HG02759 (cell line): ENCODE results near the gene RNF38.
"Not testable (repeated sequence)": the region's sequence is repeated elsewhere in the genome, so short reads cannot be mapped to it uniquely, and the experiment has no call there.

Source experiments
- ATAC-seq: cut with Tn5 transposase; IDR thresholded peaks from one replicate; pipeline ENCODE4 v1.9.1; 2021; ENCODE audit warnings: mild to moderate bottlenecking, moderate library complexity; ENCODE audit not compliant: unreplicated experiment

RNF38 gene

GRCh38 chr9:36407122-36407723 lies 7.2 kb upstream of the RNF38 start:
- ATAC-seq = peak; percentile 65

- ATAC-seq = no peak
These were observed 2.5 kb upstream of the RNF38 start for GRCh38 chr9:36402536-36402935.

- ATAC-seq = no peak
These were observed 1.9 kb upstream of the RNF38 start for GRCh38 chr9:36401897-36402480.

DNA sequence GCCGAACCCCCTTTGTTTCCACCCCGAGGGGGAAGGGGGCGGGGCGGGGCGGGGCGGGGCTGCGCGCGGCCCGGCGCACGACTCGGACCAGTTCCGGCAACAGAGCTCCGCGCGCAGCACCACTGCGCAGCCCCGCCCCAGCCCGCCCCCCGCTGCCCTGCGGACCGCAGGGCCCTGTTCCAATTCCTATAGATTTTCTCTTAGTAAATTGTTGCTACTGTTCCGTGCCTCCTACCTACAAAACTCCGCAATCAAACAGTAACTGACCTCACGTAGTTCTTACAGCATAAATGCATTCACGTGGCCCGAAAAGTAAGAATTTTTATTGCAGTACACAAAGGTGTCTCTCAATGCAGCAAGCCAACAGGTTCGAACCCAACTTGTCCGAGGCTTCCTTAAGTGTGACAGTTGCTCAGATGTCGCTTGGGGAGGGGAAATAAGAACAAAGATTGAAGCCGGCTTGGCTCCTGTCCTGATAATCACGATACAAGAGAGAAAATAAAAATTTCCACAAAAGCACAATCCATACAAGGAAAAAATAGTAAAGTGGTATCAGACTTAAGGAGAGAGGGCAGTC lies 1.2 kb upstream of the RNF38 start:
- peak; percentile 74 for ATAC-seq

- ATAC-seq = peak; percentile 84
These were observed 479 bp upstream of the RNF38 start for GRCh38 chr9:36400332-36401163.

DNA sequence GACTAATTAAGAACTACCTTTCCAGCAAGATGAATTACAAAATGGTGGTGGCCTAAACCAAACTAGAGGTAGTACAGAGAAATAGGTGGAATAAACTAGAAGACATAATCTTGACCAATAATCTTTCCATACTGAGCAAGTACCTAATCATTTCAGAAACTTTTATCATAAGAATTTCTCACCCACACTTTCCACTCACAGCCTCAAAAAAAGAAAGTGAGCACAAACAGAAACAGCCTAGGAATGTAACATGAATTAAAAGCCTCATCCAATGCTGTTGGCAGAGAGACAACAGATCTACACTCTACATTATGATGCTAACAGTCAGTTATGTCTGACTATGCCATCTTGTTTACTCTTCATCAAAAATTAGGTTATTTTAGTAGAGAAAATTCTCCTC lies 1.3 kb downstream of the RNF38 start:
- no peak for ATAC-seq

GRCh38 chr9:36396985-36397384 lies 3.1 kb downstream of the RNF38 start:
- ATAC-seq = no peak

DNA sequence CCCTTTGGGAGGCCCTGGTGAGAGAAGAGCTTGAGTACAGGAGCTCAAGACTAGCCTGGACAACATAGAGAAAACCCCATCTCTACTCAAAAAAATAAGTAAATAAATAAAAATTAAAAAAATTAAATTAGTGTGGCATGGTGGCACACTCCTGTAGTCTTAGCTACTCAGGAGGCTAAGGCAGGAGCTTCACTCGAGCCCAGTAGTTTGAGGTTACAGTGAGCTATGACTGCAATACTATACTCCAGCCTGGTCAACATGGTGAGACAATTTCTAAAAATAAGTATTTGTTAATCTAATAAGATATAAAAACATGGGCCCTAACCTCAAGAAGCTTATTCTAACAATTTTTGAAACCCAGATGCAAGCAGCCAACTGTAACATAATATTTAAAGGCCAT lies 7.6 kb downstream of the RNF38 start:
- ATAC-seq = no peak

- no peak for ATAC-seq
These were observed 10.5 kb downstream of the RNF38 start for GRCh38 chr9:36389590-36389989.

DNA sequence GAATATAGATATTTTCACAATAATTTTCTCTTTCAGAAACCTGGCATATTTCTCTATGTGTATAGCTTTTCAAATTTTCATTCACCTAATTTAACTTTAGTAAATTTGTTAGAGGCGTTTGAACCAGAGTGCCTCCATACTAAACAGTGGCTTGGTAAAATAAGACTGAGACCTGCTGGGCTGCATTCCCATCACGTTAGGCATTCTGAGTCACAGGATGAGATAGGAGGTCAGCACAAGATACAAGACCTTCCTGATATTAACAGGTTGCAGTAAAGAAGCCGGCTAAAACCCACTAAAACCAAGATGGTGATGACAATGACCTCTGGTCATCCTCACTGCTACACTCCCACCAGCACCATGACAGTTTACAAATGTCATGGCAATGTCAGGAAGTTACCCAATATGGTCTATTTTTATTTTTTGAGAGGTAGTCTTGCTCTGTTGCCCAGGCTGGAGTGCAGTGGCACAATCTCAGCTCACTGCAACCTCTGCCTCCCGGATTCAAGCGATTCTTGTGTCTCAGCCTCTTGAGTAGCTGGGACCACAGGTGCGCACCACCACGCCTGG lies 13.6 kb downstream of the RNF38 start:
- ATAC-seq = not testable (repeated sequence)

GRCh38 chr9:36382484-36382883 lies 17.6 kb downstream of the RNF38 start:
- no peak for ATAC-seq

DNA sequence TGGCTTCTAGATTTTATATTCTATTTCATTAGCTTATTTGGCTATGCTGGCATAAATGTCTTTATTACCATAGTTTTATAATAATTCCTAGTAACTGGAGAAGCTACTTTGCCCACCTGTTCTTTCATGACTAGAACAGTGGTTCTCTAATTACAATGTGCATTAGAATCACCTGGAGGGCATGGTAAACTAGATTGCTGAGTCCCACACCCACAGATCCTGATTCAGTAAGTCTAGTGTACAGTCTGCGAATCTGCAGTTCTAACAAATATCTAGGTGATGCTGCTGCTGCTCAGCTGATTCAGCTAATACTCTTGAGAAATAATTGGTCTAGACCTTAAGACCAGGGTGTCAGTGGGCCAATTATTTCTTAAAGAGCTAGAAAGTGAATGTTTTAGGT lies 35.5 kb downstream of the RNF38 start:
- ATAC-seq = no peak

DNA sequence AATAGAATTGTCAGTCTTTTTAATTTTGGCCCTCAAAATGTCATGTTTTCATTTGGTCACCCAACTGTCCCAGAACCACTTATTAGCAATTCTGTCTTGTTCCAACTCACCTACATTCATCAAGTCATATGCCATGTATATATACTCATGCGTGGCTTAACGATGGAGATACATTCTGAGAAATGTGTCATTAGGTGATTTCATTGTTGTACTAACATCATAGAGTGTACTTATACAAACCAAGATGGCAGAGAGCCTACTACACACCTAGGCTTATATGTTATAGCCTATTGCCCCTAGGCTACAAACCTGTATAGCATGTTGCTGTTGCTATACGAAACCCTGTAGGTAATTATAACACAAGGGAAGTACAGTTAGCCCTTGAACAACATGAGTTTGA lies 36.6 kb downstream of the RNF38 start:
- no peak for ATAC-seq

DNA sequence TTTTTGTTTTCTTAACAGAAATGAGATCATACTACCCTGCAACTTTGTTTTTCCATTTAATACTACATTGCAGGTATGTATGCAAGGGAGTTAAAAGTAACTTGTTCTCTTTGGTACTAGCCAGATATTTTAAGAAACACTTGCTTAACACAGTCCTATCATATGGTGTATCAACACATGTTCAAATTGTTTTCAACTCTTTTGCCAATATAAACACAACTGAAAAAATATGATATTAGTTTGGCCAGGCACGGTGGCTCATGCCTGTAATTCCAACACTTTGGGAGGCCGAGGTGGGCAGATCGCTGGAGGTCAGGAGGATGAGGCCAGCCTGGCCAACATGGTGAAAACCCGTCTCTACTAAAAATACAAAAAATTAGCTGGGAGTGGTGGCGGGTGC lies 41.6 kb downstream of the RNF38 start:
- ATAC-seq = no peak

- ATAC-seq = no peak
These were observed 42.4 kb downstream of the RNF38 start for GRCh38 chr9:36357639-36358038.

- ATAC-seq = no peak
These were observed 53.5 kb downstream of the RNF38 start for GRCh38 chr9:36346569-36346968.

DNA sequence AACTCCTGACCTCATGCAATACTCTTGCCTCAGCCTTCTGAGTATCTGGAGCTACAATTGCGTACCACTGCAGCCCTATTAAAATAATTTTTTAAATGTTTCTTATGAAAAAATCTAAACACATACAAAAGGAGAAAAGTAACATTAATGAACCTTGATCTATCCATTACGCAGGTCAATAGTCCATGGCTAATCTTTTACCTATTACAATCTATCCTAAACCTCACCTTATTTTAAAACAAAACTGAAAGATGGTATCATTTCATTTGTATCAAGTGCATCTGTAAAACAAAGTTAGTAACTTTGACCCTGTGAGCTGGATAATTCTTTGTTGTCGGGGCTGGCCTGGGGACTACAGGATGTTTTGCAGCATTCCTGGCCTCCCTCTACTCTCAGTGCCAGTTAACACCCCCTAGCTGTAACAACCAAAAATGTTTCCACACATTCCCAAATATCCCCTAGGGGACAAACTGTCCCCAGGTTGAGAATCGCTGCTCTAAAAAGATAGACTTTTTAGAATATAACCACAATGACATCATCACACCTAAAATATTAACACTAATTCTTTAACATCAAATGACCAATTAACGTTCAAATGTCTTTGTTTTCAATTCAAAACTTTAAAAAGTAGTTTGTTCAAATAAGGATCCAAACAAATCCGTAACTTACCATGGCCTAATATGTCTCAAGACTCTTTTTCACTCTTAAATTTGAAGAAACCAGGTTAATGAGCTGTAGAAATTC lies 54.8 kb downstream of the RNF38 start:
- no peak for ATAC-seq

GRCh38 chr9:36341936-36342577 lies 58.0 kb downstream of the RNF38 start:
- ATAC-seq = no peak

- ATAC-seq = no peak
These were observed 62.2 kb downstream of the RNF38 start for GRCh38 chr9:36337865-36338264.

DNA sequence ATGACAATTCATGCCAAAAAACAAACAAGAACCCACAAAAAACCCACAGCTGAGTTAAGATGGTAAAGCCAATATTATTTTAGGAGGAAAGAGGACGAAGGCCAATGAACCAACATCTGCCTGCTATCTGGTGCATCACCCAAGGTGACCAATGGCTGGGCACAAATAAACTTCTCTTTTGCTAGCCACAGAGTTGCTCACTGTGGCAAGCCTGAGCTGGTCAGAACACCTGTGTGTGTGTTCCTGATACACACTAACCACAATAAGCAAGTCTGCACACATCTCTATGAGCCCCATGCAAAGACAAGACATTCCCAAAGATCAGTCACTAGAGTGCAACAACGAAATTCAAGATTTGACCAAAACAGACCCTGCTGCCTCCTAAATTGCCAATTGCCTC lies 63.1 kb downstream of the RNF38 start:
- ATAC-seq = no peak
